GM19240 (cell line): Measurements from ENCODE around the gene CPNE8.

Source experiments
- DNase-seq: peaks from one replicate; pipeline ENCODE4 v3.0.0; 2011; ENCODE audit warnings: low spot score; ENCODE audit not compliant: insufficient read length

CPNE8 gene

DNA sequence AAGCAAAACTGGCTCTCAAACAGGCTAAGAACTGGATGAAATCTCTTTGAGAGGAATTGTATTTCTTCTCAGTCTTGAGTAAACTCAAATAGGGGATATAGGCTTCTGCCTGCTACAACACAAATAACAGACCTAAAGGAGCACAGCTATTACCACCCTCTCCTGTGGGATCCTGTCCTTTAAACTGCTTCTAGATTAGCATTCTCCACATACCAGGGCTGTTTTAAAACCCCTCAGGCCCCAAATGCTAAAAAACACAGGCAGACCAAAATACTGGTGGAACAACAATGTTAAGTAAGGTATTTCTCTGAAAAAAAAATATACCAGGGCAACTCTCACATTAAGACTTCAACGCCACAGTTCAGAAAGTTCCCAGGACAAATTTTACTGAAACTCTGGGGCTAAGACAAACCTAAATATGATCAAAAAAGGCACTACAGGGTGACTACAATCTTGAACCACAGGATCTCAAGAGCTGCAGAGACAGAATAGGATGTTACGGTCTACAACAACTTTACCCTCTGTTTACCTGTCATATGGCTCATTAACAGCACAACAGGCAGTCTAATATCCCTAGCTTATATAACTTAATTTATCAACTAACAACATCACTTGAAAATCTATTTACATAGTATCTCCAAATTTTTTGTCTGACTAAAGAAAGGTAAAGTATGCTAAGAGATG, 7.2 kb downstream of the CPNE8 start:
- DNase-seq: no peak

DNA sequence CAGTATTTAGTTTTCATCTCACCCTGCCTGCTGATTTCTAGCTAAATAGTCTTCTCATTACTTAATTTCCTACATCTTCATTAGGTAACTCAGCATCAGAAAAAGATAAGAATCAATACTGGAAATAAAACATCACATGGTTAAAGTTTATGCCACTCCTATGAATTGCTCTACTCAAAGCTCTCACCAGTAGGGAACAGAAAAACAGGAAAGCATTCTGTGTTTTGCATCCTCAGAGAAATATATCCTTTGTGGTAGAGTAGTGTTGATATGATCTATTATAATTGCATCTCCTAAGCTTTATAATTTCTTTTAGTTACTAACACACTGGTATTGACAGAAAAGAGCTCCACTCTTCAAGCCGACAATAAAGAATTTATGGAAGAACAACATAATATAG, 9.9 kb downstream of the CPNE8 start:
- DNase-seq: no peak

GRCh38 chr12:38892976-38893375, 12.4 kb downstream of the CPNE8 start:
- DNase-seq: no peak

GRCh38 chr12:38892087-38892786, 13.2 kb downstream of the CPNE8 start:
- no peak for DNase-seq

- no peak for DNase-seq
Measured at GRCh38 chr12:38890102-38890855, 15.1 kb downstream of the CPNE8 start.

DNA sequence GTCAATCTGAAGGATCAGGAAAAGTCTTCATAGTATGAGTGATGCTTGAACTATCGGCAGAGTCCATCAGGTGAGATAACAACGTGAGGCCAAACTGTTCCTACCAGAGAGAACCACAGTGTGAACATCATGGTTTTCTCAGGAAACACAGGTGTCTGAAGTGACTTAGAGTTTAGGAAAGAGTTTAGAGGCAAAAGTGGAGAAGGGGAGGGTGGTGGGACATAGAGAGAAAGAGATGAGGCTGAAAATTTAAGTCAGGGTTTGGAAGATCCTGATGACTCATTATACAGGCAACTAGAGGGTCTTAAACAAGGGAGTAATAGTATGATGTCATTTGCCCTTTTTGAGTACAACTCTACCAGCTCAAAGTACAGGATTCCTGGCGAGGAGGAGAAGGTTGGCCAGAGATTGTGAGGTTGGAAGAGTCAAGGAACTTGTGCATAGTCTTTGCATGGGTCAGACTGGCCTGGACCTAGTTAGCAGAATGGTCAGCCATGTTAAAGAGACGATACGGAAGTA, 16.0 kb downstream of the CPNE8 start:
- DNase-seq: no peak

DNA sequence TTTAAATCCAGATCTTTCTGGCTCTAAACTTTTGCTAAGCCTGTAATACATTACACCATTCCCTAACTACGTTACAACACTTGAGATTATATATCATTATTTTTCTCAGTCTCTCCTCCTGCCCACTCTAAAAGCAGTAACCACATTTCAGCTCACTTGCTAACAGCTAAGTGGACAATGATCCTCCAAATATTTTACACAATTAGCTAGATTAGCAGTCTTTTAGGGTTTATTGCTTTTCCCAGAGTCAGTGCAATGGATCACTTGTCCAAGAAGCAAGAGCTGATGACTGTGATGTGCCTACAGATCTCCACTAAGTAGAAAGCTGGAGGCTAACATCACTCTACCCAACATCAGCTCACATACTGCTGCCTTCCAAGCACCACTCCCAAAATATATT, 17.6 kb downstream of the CPNE8 start:
- DNase-seq: no peak

DNA sequence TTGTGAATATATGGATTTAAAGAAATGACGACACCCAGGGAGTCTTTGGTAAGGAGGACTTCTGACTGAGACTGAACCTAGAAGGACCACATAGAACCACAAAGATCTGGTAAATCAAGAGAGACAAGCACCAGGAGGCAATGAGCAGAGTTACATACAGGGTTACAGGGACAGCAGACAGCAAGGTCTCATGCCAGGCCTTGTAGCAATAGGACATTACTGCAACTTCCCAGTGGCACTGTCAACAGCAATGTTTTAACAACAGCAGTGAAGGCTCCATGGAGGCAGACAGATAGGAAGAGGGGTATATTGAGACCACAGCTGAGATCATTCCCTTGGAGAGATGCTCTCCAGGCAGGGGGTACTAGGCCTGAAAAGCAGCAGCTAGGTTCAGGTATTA, 18.5 kb downstream of the CPNE8 start:
- no peak for DNase-seq

DNA sequence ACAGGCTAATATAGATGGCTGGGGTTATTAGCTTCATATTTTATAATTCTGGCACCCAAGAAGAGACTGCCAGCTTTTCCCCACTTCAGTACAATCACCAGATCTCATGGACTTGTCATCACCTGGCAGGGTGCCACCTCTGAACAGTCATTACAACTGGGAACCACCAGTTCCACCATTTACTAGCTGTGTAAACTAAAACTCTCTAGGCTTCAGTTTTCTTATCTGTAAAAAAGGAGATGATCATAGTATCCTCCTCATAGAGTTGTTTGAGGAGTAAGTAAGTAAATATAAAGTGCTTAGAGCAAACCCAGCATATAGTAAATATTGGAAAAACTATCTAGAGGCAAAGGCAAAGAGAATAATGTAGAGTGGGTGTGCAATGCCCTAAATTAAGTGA, 19.3 kb downstream of the CPNE8 start:
- DNase-seq: no peak

- DNase-seq: no peak
Measured at GRCh38 chr12:38884666-38885065, 20.7 kb downstream of the CPNE8 start.

- DNase-seq: no peak
Measured at GRCh38 chr12:38883629-38884134, 21.7 kb downstream of the CPNE8 start.

DNA sequence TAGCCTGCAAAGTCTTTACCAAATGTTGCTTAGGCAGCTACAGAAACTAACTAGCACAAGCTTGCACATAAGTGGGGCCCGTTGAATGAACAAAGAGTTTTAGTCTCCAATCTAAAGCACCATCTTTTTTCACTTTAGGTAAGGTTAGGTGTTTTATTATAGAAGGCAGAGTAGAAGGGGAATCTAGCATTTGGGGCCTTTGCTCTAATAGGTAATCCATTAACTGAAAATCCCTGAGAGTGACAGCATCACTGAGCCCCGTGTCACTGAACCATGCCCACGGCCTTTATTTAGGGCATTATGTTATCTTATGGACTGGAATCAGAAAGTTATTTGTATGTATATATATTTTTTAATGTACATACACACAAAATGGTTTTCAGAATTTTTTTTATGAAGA, 25.1 kb downstream of the CPNE8 start:
- no peak for DNase-seq

GRCh38 chr12:38878986-38879385, 26.4 kb downstream of the CPNE8 start:
- no peak for DNase-seq

- DNase-seq: no peak
Measured at GRCh38 chr12:38878333-38878705, 27.1 kb downstream of the CPNE8 start.

DNA sequence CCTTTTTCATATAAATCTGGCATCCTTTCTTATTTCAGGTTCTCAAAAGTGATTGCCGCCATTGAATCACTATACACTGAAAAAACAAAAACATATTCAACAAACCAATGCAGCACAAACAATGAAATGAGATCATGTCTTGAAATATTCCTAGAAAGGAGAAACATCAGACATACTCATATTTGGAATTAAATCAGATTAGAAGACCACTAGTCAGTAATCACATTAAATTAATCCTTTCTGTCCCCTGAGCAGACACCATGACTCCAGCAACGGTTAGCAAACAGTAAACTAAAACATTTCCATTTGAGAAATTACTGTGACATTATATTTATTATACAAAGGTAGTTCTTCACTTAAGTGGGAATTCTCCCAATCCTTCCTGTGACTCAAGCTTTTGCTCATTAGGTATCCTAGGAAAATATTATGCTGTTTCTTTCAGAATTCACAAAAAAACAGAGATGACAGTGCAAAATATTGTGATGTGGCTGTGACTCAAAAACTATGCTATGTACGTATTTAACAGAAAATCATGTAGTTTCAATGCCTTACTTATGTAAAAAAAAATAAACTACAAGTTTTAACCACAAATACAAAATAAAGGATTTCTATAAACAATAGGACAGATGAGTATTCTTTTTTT, 29.7 kb downstream of the CPNE8 start:
- DNase-seq: no peak

GRCh38 chr12:38872561-38872960, 32.8 kb downstream of the CPNE8 start:
- DNase-seq: no peak

DNA sequence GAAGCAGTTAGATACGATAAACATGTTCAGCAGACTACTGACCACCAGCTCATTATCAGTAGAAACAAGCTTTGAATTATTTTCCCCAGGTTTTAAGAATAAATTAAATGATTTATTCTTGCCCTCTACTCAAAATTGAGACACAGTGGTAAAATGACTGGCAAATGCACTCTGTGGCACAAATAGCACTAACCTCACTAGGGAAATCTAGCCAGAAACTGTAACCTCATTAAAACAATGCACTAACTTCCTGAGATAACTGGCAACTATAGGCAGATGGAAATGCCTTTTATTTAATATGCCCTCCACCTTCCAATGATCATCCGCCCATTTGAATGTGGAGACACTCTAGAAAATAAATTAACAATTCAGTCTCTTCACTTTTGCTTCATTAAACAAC, 33.2 kb downstream of the CPNE8 start:
- no peak for DNase-seq

GRCh38 chr12:38869036-38869435, 36.4 kb downstream of the CPNE8 start:
- DNase-seq: no peak

- no peak for DNase-seq
Measured at GRCh38 chr12:38850461-38850860, 54.9 kb downstream of the CPNE8 start.

DNA sequence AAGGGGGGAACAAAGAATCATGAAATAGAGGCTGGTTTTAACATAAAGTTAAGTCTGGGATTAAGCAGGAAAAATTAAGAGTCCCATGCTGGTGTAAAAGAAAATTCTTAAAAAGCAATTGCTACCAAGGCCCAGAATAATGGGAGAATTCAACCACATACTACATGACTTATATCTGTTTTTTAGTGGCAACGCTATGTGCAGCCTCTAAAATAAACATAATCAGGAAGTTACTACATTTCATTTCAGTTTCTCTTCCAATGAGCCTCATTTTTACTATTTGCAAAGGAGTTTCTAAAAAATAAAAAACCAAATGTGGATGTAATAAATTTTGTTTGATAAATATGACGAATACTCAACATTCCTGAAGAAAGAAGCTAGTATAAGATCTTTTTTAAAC, 58.1 kb downstream of the CPNE8 start:
- no peak for DNase-seq

DNA sequence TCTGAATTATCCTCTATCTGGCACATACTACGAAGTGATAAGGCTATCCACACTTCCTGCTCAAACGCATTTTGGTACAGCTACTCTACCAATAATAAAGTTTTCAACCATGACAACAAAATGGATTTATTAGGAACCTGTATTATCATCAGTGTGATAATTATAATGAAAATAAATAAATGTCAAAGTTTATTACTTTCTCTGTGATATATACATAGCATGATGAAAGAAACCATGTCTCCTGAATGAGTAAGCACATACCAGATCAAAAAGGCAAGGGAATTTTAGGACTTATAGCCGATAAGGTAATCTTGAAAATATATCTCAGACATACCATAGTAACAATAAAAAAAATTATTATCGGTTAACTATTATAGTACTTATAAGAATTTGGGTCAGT, 61.1 kb downstream of the CPNE8 start:
- no peak for DNase-seq
